ENCODE results near the gene GRK5. TPM values are rescaled to one million over a fixed set of nuclear protein-coding genes. Genes with fewer than 3 reads are reported as not detected.
A peak's percentile ranks its signal among the peaks of the same experiment; 100 is the strongest.

Gene GRK5
- total RNA-seq, 1 experiment from 2014 or later = 29.0 TPM

DNA sequence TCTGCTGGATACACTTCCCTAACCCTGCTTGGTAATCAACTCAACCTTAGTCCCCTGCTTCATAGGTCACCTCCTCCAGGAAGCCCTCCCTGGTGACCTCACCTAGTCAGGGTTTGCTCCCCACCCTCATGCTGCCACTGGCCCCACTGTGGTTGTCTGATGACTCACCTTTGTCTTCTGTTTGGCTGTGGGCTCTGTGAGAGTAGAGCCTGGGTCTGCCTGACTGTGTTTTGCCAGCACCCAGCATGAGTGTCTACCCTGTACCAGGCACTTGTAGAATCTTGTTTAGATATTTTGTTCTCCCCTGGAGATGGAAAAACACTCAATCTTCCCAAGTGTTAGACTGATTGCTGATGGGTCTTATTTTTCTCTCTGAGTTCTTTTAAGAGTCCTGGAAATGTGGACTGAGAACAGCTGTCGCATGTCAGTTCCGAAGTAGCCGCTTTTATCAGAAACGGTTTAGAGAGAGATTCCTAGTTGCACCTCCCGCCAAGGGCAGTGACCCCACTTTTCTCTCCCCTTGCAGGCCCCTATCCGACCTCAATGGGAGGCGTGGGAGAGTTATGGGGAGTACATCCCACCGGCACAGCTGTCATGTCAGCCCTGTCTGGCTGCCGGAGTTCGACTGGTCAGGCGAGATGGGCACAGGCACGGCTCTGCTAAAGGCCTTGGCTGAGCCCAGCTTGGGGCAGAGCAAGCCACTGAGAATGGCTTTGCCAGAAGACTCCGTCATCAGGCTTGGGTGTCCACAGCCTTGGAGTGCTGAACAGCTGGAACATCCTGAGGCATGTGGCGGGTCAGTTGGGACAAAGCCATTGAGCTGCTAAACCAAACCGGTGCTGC is 134.3 kb downstream of the GRK5 start:
- in situ Hi-C loops (cut with HindIII; ENCODE audit: low pct_unique_long_range_greater_than_20kb, low sequenced_read_pairs) = no loop called here

DNA sequence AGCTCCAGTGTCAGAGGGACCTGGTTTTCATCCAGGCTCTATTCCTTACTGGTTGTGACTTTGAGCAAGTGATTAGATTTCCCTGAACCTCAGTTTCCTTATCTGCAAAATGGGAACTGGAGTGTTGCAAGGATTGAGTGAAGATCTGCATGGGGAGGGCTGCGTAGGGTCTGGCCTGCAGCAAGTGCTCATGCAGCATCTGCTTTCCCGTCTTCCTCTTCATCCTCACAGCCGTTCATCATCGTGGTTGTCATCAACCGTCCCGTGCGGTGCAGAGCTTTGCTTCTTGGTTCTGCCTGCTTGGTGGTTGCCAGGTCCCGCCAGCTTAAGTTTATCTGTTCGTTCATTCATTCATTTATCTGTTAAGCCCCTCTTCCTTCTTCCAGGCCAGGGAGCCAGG is 135.0 kb downstream of the GRK5 start:
- ATAC-seq = no peak
- no TSS peak for BruUV-seq (replicated peaks)
- Histone ChIP-seq H3K36me3 (ENCODE audit: control insufficient read depth, insufficient read depth, low read length) (no peaks in the 10 kb centered on the region), H3K27me3 (ENCODE audit: control insufficient read depth, insufficient read depth, low read length) (no peaks in the 10 kb centered on the region), H3K4me1 (ENCODE audit: control insufficient read depth, insufficient read depth, low read length) (peaks cover 3% of the 10 kb centered on the region; the same call in 1 of the 2 replicates), H3K27ac (ENCODE audit: low read length) (no peak overlapping the region), H3K9me3 (ENCODE audit: control insufficient read depth, insufficient read depth, low read depth, low read length) (no peaks in the 10 kb centered on the region), H3K4me3 (ENCODE audit: low read depth in 2 of 2, low read length in 2 of 2) (no peak overlapping the region)
- intact Hi-C loops (cut with micrococcal nuclease; ENCODE audit: unreplicated experiment) (no loop called here), in situ Hi-C loops (cut with HindIII; ENCODE audit: low pct_unique_long_range_greater_than_20kb, low sequenced_read_pairs) (no loop called here)
- CTCF ChIA-PET = no interaction called here
- POLR2A ChIA-PET = no interaction called here
- no peak for DNase-seq (ENCODE audit: low read depth, low spot score)
- TF ChIP-seq TCF7L2 (IDR thresholded peaks at IDR 0.05; ENCODE audit: low read depth, low read length) = no peak
- TF ChIP-seq, protein P1, sequence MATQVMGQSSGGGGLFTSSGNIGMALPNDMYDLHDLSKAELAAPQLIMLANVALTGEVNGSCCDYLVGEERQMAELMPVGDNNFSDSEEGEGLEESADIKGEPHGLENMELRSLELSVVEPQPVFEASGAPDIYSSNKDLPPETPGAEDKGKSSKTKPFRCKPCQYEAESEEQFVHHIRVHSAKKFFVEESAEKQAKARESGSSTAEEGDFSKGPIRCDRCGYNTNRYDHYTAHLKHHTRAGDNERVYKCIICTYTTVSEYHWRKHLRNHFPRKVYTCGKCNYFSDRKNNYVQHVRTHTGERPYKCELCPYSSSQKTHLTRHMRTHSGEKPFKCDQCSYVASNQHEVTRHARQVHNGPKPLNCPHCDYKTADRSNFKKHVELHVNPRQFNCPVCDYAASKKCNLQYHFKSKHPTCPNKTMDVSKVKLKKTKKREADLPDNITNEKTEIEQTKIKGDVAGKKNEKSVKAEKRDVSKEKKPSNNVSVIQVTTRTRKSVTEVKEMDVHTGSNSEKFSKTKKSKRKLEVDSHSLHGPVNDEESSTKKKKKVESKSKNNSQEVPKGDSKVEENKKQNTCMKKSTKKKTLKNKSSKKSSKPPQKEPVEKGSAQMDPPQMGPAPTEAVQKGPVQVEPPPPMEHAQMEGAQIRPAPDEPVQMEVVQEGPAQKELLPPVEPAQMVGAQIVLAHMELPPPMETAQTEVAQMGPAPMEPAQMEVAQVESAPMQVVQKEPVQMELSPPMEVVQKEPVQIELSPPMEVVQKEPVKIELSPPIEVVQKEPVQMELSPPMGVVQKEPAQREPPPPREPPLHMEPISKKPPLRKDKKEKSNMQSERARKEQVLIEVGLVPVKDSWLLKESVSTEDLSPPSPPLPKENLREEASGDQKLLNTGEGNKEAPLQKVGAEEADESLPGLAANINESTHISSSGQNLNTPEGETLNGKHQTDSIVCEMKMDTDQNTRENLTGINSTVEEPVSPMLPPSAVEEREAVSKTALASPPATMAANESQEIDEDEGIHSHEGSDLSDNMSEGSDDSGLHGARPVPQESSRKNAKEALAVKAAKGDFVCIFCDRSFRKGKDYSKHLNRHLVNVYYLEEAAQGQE (IDR thresholded peaks at IDR 0.05; ENCODE audit: insufficient read depth in 1 of 2, low read depth in 2 of 2, low read length in 1 of 2) = no peak
- TF ChIP-seq CTCF (IDR thresholded peaks at IDR 0.05) = no peak
- TF ChIP-seq POLR2AphosphoS5 (IDR thresholded peaks at IDR 0.05; ENCODE audit: low read depth, low read length) = no peak
- TF ChIP-seq SIN3A (IDR thresholded peaks at IDR 0.05; ENCODE audit: borderline replicate concordance, insufficient read depth, low read depth, low read length) = no peak

More for the DNA sequence above, 134.3 kb downstream of the GRK5 start:
- ATAC-seq = peak; percentile 50
- Histone ChIP-seq H3K9me3 (ENCODE audit: control insufficient read depth, insufficient read depth, low read depth, low read length) (no peaks in the 10 kb centered on the region), H3K4me3 (ENCODE audit: low read depth in 2 of 2, low read length in 2 of 2) (no peak overlapping the region), H3K36me3 (ENCODE audit: control insufficient read depth, insufficient read depth, low read length) (no peaks in the 10 kb centered on the region), H3K27me3 (ENCODE audit: control insufficient read depth, insufficient read depth, low read length) (no peaks in the 10 kb centered on the region), H3K27ac (ENCODE audit: low read length) (no peak overlapping the region), H3K4me1 (ENCODE audit: control insufficient read depth, insufficient read depth, low read length) (peaks cover 3% of the 10 kb centered on the region; the same call in 1 of the 2 replicates)
- BruUV-seq (replicated peaks) = no TSS peak
- POLR2A ChIA-PET = no interaction called here
- intact Hi-C loops (cut with micrococcal nuclease; ENCODE audit: unreplicated experiment) = no loop called here
- DNase-seq (ENCODE audit: low read depth, low spot score) = no peak
- CTCF ChIA-PET = no interaction called here
- TF ChIP-seq POLR2AphosphoS5 (IDR thresholded peaks at IDR 0.05; ENCODE audit: low read depth, low read length) = no peak
- TF ChIP-seq CTCF (IDR thresholded peaks at IDR 0.05) = no peak
- no peak for TF ChIP-seq TCF7L2 (IDR thresholded peaks at IDR 0.05; ENCODE audit: low read depth, low read length)
- TF ChIP-seq, protein P1 (IDR thresholded peaks at IDR 0.05; ENCODE audit: insufficient read depth in 1 of 2, low read depth in 2 of 2, low read length in 1 of 2) = no peak
- TF ChIP-seq SIN3A (IDR thresholded peaks at IDR 0.05; ENCODE audit: borderline replicate concordance, insufficient read depth, low read depth, low read length) = no peak

All from Panc1 (cell line).